Heart right ventricle (tissue), 16 donors: ENCODE data around the gene DNAJB6. TPM values are rescaled to one million over a fixed set of nuclear protein-coding genes. Genes with fewer than 3 reads are reported as not detected.

Experiments used
- ATAC-seq, 8 donors: fragments of 200-7000 bp; cut with Tn5 transposase; one replicate each; pipeline ENCODE4 v1.9.1; 2020; ENCODE audit warnings: mild to moderate bottlenecking in 8 of 8, moderate library complexity in 8 of 8, moderate number of reproducible peaks in 1 of 8
- DNase-seq, 2 donors: peaks; one replicate each; pipeline ENCODE4 v3.0.0-alpha.2; 2020
- H3K27ac ChIP-seq, 10 donors: fragments of 200-600 bp; sonication (generic) in 2 of 10; one replicate each; pipeline versions ENCODE4 v1.5.0 to v1.8.0; 2020 to 2022; ENCODE audit warnings: mild to moderate bottlenecking in 3 of 10
- H3K27me3 ChIP-seq, 7 donors: fragments of 200-600 bp; one replicate each; pipeline ENCODE4 v1.8.0; 2021 to 2022; ENCODE audit warnings: mild to moderate bottlenecking in 2 of 7
- H3K36me3 ChIP-seq, 9 donors: fragments of 200-600 bp; sonication (generic) in 1 of 9; one replicate each; pipeline versions ENCODE4 v1.5.0 to v1.8.0; 2020 to 2022; ENCODE audit warnings: mild to moderate bottlenecking in 2 of 9
- H3K4me1 ChIP-seq, 9 donors: fragments of 200-600 bp; sonication (generic) in 1 of 9; one replicate each; pipeline versions ENCODE4 v1.5.0 to v1.8.0; 2020 to 2022; ENCODE audit warnings: mild to moderate bottlenecking in 4 of 9
- H3K4me3 ChIP-seq, 10 donors: fragments of 200-600 bp; sonication (generic) in 2 of 10; one replicate each; pipeline versions ENCODE4 v1.5.0 to v1.8.0; 2020 to 2022; ENCODE audit warnings: mild to moderate bottlenecking in 7 of 10, moderate library complexity in 2 of 10
- H3K9me3 ChIP-seq, 11 donors: fragments of 200-600 bp in 10 of 11; sonication (generic) in 2 of 11; one replicate each; pipeline versions ENCODE4 v1.5.0 to v1.8.0; 2013 to 2022; ENCODE audit warnings: mild to moderate bottlenecking in 2 of 11, control low read depth in 1 of 11, moderate library complexity in 1 of 11
- WGBS, 2 donors: extraction: QIAGEN DNeasy Blood & Tissue Kit; methylation state at CpG; one replicate each; pipeline ENCODE4 v1.1.7; 2013; ENCODE audit warnings: inconsistent platforms in 1 of 2; 5-methylcytosine and 5-hydroxymethylcytosine counted together
- intact Hi-C, 10 donors: fragments of 100-400 bp; cut with DNase I; formaldehyde crosslinking; loops; one replicate each; pipeline versions ENCODE4 v1.11.1 to v1.14.2; 2022
- polyA plus RNA-seq, 2 donors: library from polyadenylated mRNA; stranded (reverse); fragments of 200-250 nt; gene quantifications; one replicate each; pipeline ENCODE4 v1.2.3, GENCODE V29; 2013
- total RNA-seq, 10 donors: library from RNA; stranded (reverse); fragmentation: NEBNext Ultra II Directional in 3 of 10; extraction: Animal tissue kit (Norgen Biotek cat#: 25700) in 3 of 10; gene quantifications; one replicate each; pipeline versions ENCODE4 v1.2.1 to v1.2.4, GENCODE V29; 2021 to 2023
- TF ChIP-seq, protein P1 (sequence below), 9 donors: fragments of 200-600 bp; sonication (generic) in 2 of 9; IDR thresholded peaks; one replicate each; pipeline versions ENCODE4 v1.5.0 to v1.8.0; 2021 to 2022; ENCODE audit warnings: antibody characterized with exemption in 9 of 9, mild to moderate bottlenecking in 5 of 9, moderate library complexity in 1 of 9
- donor health status: Arrhythmogenic right ventricular cardiomyopathy.
- donor health status: ischemic (EF 13 %, LVEDD 7.1; RV severe dilation, severe dysfunction).
- donor health status: healthy with polysubstance abuse.
- donor health status: DM: no; HTN: yes; CAD: no.
- donor health status: DM: no; HTN: no; CAD: no.
- donor health status: ischemic (EF 25% LVEDD 6.9; RV normal size, moderate dysfunction).
- donor health status: ischemic (EF 25% LVEDD 5.7; RV mildly dilated, moderate dysfunction).
- donor health status: healthy.
- donor health status: DM: yes; HTN: yes; CAD: no.
- donor health status: Ischemic cardiomyopathy.
- donor health status: ischemic (EF 35%, LVEDD 5.7; RV mildly dilated, moderate dysfunction).
- donor health status: nonischemic (EF 11% LVEDD 7.7; RV severe dilation, severe dysfunction).
- donor health status: DM: yes; HTN: yes; CAD: no.
- donor health status: PGD.
- donor health status: ischemic (EF 29% LVEDD 5.4; RV normal size, mild dysfunction).
- donor health status: nonischemic (EF 23%, LVEDD 6.1; RV moderate dilation, normal function).

Gene DNAJB6
- total and polyA plus RNA-seq, 12 donors, result 114 to 200 (median 183) TPM

DNA sequence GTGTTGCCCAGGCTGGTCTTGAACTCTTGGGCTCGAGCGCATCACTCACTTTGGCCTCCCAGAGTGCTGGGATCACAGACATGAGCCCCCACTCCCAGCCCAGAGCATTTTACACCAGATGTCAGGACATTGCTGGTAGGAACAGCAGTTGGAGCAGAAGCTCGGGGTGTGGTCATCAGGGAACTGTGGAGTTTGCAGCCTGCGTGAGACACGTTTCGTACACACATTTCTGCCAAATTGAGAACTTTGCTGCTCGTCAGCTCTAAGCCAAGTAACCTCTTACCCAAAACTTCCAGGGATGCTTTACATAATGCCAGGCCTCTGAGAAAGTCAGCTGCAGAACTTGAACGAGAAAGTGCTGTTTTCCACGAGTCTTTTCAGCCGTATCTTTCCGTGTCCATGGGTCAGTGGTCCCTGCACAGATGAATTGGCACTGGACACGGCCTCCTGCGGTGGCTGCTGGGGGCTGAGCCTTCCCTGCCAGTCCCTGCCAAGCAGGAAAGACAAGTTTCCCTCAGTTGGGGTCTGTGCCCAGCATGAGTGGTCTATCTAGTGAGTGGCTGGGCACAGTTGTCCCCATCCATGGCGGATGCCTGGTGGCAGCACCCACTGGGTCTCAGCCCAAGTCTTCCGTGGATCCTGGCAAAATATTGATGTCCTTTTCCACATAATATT lies 54.4 kb downstream of the DNAJB6 start:
- intact Hi-C loops, result loop anchor here in 5 of 10 donors (5.0 to 10.0 kb wide), 3 partner anchors 54 to 146 kb away; partner anchors contain the start of gene DNAJB6 (in 3 of the 5)
- DNase-seq (no peak), ATAC-seq (no peak)
- no peaks in the 10 kb centered on the region for H3K9me3 ChIP-seq
- 88 to 93% methylated on average over 15 of the region's 15 CpGs for WGBS, 2 donors
- TF ChIP-seq, protein P1, sequence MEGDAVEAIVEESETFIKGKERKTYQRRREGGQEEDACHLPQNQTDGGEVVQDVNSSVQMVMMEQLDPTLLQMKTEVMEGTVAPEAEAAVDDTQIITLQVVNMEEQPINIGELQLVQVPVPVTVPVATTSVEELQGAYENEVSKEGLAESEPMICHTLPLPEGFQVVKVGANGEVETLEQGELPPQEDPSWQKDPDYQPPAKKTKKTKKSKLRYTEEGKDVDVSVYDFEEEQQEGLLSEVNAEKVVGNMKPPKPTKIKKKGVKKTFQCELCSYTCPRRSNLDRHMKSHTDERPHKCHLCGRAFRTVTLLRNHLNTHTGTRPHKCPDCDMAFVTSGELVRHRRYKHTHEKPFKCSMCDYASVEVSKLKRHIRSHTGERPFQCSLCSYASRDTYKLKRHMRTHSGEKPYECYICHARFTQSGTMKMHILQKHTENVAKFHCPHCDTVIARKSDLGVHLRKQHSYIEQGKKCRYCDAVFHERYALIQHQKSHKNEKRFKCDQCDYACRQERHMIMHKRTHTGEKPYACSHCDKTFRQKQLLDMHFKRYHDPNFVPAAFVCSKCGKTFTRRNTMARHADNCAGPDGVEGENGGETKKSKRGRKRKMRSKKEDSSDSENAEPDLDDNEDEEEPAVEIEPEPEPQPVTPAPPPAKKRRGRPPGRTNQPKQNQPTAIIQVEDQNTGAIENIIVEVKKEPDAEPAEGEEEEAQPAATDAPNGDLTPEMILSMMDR (IDR thresholded peaks at IDR 0.05), result no peak
- H3K27ac ChIP-seq, result peak overlapping the region in 5 of 10 donors; percentile 38 to 72 (median 59)
- no peak overlapping the region for H3K4me3 ChIP-seq
- H3K27me3 ChIP-seq, result no peaks in the 10 kb centered on the region
- peaks cover 3 to 88% (median 58%) of the 10 kb centered on the region in 9 donors for H3K4me1 ChIP-seq
- peaks cover 0 to 72% (median 5%) of the 10 kb centered on the region in 9 donors for H3K36me3 ChIP-seq

DNA sequence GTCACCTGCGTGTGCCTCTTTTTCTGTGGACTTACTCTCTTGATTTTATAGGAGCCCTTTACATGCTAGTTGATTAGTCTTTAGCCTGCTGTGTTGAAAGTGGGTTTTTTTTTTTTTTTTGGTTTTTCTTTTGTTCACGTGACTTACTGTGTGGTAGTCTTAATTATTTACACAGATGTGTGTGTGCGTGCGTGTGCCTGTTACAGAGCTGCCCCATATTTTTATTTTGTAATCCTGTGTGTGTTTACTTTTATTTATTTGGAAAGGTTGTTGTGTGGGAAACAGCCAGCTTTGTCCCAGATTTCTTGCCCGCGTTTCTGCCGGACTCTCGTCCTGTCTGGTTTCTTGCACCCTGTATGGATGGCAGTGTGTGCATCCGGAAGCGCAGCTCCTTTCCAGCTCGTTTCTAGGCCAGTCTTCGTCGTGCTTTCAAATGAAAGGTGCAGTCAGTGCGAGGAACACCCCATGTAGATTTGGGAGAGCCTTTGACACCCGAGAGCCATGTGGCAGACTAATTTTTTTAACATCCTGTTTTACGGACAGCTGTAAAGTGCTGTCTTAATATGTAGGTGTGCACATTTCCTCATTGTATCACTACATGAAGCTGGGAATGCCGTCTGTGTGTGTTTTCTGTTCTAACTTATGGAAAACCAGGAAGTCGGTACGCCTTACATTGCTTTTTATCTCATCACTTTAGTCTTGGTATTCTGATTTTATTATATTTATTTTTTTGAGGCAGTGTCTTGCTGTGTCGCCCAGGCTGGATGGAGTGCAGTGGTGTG lies 55.6 kb downstream of the DNAJB6 start:
- H3K4me3 ChIP-seq, result no peak overlapping the region
- TF ChIP-seq, protein P1 (IDR thresholded peaks at IDR 0.05), result no peak
- intact Hi-C loops, result loop anchor here in 5 of 10 donors (5.0 to 10.0 kb wide), 3 partner anchors 55 to 148 kb away; partner anchors contain the start of gene DNAJB6 (in 3 of the 5)
- ATAC-seq (no peak), DNase-seq (no peak)
- H3K4me1 ChIP-seq, result peaks cover 3 to 82% (median 55%) of the 10 kb centered on the region in 9 donors
- H3K27me3 ChIP-seq, result no peaks in the 10 kb centered on the region
- no peaks in the 10 kb centered on the region for H3K9me3 ChIP-seq
- H3K27ac ChIP-seq, result peak overlapping the region in 4 of 10 donors; percentile 5 to 54 (median 29)
- peaks cover 0 to 76% (median 5%) of the 10 kb centered on the region in 9 donors for H3K36me3 ChIP-seq
- 62 to 76% methylated on average over 20 of the region's 20 CpGs for WGBS, 2 donors

DNA sequence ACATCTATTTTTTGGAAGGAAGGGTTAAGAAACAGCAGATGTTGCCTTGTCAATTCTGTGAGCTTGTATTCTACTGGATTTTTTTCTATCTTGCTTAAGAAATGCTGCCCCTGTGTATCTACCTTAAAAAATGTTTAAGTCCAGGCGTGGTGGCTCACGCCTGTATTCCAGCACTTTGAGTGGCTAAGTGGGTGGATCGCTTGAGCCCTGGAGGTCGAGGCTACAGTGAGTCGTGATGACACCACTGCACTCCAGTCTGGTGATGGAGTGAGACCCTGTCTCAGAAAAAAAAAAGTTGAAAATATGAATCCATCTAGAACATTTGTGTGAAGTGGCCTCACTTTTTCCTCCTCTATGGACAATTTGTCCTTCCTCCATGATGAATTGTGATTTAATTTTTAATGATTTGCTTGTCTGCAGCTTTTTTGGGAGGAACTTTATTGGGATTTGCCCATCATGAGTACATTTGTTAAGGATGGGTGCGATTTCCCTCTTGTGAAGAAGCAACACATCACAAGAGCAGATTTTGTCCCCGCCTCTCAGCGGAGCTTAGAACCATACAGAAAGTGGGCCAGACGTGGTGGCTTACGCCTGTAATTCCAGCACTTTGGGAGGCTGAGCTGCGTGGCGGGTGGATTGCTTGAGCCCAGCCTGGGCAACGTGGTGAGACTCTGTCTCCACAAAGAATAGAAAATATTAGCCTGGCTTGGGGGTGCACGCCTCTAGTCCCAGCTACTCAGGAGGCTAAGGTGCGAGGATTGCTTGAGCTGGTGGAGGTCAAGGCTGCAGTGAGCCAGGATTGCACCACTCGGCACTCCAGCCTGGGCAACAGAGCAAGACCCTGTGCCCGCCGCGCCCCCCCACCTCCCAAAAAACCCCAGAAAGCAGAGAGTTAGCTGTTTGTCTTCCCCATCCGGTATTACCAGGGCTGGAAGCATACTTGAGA lies 57.7 kb downstream of the DNAJB6 start:
- 93% methylated on average over 20 of the region's 20 CpGs for WGBS, 2 donors
- peak overlapping the region in 1 of 10 donors; percentile 27 for H3K27ac ChIP-seq
- H3K27me3 ChIP-seq, result no peaks in the 10 kb centered on the region
- peaks cover 6 to 83% (median 66%) of the 10 kb centered on the region in 9 donors for H3K4me1 ChIP-seq
- TF ChIP-seq, protein P1 (IDR thresholded peaks at IDR 0.05), result no peak
- DNase-seq (no peak), ATAC-seq (no peak)
- H3K9me3 ChIP-seq, result no peaks in the 10 kb centered on the region
- peaks cover 0 to 62% (median 5%) of the 10 kb centered on the region in 9 donors for H3K36me3 ChIP-seq
- intact Hi-C loops, result loop anchor here in 5 of 10 donors (5.0 to 10.0 kb wide), 3 partner anchors 57 to 150 kb away; partner anchors contain the start of gene DNAJB6 (in 3 of the 5)
- no peak overlapping the region for H3K4me3 ChIP-seq
